KG1 (cell line): ENCODE results near the gene CD300A.
"Not testable (repeated sequence)": the region's sequence is repeated elsewhere in the genome, so short reads cannot be mapped to it uniquely, and the experiment has no call there.

Experiments used
- DNase-seq: peaks from one replicate; lab custom pipeline; 2025; lab: John Stamatoyannopoulos, UW

Gene CD300A

DNA sequence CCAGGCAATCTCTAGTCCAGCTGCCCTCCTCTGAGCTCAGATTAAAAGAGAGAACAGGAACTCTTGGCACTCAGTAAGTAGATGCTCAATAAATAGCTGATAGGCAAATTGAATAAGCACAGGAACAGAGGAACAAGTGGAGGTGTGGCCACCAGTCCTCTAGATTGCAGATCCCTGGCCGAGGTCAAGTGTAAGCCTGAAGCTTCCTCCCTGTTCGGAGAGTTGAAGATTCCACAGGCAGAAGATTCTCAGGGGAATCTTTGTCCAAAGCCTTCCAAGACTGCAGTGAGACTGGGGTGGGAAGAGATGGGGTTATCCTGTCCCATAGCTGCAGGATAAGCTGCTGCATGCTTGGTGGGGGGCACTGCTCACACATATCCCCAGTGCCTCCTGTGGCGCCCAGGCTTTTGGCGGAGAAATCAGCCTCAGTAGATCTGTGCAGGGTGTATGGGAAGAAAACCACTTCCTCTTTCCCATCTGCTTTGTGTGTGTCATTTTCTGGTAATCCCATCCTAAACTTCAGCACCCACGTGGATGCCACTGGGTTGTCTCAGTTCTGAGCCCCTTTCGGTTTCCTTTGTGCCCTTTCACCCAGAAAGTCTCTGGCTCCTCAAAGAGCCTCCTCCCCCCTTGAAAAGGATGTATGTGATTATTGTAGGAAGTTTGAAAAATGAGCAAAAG lies 12.1 kb downstream of the CD300A start:
- no peak for DNase-seq

DNA sequence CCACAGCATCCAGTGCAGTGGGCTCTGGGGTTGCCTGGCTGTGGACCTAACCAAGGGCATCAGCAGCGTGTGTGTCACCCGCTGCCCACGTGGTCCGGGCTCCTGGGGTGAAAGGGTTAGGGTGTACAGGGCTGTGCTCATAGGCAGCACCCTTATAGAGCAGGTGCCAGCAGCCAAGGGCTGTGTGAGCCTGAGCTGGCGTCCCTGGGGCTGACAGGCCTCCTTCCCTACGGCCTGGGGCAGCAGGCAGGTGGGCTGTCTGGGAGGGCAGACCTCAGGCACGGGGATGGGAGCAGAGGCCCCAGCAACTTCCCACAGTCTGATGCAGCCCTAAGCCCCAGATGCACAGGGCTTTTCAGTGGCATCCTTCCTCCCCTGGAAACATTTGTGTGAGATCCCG lies 13.9 kb downstream of the CD300A start:
- DNase-seq, result no peak

DNA sequence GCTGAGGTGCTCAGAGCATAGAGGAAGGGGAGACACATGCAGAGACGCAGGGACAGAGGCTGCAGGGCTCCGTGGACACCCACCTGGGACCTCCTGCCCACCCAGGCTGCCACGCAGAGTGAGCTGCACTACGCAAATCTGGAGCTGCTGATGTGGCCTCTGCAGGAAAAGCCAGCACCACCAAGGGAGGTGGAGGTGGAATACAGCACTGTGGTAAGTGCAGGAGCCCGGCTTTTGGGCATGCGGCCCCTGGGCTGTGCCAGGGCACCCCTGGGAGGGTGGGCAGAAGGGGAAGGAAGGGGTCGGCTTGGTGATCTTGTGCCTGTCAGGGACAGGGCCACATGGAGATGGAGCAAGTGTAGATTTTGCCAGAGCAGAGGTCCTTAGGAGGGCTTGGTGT lies 15.2 kb downstream of the CD300A start:
- no peak for DNase-seq

DNA sequence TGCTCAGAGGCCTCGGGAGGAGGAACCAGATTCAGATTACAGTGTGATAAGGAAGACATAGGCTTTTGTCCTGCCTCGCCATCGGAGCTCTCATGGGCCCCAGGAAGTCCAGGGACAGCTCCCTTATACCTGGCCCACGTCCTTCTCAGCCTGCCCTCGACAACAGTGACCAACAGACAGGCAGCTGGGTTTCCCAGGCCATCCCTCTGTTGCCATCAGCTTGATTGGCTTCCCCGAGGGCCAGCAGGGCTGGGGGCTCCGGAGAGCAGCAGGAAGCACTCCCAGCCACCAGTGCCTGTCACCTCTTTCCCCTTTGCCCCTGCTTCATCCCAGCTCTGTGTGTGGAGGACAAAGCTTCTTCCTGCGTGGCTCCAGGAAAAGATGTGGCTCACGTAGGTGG lies 17.6 kb downstream of the CD300A start:
- DNase-seq, result no peak

DNA sequence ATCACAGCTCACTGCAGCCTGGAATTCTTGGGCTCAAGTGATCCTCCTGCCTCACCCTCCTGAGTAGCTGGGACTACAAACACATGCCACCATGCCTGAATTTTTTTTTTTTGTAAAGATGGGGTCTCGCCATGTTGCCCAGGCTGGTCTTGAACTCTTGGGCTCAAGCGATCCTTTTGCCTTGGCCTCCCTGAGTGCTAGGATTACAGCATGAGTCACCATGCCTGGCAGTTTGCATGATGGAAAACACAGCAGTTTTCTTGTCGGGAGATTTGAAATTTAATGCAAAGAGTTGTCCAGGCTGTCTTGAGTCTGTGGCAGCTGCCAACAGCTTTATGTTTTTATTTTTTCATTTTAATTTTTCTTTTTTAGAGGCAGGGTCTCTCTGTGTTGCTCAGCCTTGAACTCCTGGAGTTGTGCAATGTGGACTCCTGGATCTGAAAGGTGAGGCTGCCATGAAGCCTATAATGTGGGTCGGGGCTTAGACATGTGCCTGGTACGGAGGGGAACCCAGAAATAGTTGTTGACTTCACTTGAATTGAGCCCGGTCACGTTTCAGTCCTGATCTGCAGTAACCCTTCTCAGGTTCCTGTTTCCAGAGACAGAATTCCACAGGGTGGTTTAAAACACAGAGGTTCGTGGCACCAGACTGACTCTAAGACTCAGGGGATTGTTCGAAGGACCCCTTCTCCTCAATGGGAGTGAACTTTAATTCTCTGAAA lies 18.7 kb downstream of the CD300A start:
- no peak for DNase-seq

DNA sequence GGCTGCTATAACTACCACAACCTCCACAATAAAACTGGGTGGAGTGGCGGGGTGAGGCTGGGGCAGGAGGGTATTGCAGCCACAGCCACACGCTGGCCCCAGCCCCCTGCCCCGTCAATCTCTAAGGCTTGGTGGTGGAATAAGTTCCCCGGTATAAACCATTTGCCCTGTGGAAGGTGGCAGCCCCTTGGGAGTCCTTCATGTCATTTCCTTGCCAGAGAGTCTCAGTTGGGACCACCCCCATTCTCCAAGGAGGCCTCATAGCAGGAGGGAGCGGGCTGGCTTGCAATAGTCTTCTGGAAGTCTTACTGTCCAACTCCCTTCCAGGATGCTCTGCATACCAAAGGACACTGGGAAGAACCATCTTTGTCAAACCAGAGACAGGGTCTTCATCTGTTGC lies 19.4 kb downstream of the CD300A start:
- DNase-seq, result no peak

DNA sequence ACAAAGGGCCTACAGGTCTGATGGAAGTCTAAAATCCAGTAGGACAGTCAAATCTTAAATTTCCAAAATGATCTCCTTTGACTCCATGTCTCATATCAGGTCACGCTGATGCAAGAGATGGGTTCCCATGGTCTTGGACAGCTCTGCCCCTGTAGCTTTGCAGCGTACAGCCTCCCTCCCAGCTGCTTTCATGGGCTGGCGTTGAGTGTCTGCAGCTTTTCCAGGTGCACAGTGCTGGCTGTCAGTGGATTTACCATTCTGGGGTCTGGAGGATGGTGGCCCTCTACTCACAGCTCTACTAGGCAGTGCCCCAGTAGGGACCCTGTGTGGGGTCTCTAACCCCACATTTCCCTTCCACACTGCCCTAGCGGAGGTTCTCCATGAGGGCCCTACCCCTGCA lies 21.8 kb downstream of the CD300A start:
- not testable (repeated sequence) for DNase-seq

DNA sequence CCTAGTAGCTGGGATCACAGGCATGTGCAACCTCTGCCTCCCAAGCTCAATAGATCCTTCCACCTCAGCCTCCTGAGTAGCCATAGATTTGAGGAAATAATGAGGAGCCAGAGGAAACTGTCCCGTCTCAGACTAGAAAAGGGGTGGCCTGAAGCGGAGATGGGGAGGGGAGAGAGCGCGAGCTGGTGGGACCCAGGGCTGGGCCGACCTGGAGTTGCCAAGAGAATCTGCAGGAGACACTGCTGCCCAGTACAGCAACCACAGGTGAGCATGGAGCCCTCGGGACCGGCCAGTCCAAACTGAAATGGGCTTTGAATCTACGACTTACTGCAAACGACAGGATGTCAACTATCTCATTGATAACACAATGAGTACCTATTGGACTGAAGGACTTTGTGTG lies 24.3 kb downstream of the CD300A start:
- no peak for DNase-seq

DNA sequence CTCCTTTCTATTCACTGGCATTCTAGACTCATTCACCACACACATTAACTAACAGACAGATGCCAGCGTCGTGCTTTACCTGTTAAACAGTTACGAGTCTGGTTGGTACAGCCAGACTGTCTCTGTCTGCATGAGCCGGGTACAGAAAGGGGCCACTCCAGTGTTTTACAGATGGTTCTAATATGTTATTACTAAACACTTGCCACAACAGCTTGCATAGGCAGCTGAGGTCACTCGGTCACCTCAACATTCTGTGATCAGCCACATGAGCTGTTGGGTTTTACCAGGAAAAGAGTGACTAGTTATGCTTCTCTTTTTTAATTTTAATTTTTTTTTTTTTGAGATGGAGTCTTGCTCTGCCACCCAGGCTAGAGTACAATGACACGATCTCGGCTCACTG lies 25.2 kb downstream of the CD300A start:
- no peak for DNase-seq

DNA sequence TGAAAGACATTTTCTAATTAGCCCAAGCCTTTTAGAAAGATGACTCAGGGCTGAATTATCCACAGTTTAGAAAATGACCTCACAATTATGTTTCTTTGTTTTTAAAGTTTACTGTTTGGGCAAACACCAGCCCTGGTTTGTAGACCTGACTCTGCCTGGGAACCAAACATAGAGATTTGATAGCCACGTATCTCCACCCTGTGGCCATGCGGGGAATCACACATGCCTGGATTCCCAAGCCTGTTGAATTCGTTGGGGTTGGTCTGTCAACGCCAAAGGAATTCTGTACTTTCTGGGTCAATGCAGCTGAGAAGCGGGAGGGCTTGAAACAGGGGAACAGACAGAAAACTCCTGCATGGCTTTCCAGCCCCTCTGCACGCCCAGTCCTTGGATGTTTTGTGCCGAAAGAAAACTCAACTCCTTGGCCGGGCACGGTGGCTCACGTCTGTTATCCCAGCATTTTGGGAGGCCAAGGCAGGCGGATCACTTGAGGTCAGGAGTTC lies 26.9 kb downstream of the CD300A start:
- peak; percentile 55 for DNase-seq

DNA sequence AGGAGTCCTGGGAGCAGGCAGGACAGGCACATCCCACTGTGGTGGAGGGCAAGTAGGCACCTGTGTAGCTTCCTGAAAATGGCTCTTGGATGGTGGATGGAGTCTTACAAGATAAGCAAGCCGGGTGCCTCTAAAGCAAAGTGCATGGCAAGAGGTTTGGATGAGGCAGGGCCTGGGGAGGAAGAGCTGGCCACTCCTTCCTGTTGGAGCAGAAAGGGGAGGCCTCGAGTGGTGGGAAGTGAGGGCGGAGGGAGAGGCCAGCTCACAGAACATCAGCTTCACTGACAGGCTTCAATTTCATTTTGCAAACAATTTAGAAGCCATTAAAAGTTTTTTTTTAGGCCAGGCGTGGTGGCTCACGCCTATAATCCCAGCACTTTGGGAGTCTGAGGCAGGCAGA lies 31.0 kb downstream of the CD300A start:
- no peak for DNase-seq

DNA sequence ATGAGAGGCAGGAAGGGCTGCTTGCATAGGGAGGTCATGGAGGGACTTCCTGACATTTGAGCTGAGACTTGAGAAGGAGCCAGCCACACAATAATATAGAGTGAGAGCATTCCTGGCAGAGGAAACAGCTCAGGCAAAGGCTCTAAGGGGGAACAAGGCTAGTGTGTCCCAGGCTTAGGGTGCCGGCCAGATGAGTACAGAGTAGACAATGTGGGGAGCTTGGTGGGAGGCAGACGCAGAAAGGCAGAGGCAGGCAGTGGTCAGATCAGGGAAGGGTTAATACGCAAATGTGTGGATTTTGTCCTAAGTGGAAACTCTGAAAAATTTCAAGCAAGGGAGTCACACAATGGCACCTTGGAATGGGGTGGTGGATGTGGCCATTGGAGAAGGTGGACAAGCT lies 33.6 kb downstream of the CD300A start:
- no peak for DNase-seq

DNA sequence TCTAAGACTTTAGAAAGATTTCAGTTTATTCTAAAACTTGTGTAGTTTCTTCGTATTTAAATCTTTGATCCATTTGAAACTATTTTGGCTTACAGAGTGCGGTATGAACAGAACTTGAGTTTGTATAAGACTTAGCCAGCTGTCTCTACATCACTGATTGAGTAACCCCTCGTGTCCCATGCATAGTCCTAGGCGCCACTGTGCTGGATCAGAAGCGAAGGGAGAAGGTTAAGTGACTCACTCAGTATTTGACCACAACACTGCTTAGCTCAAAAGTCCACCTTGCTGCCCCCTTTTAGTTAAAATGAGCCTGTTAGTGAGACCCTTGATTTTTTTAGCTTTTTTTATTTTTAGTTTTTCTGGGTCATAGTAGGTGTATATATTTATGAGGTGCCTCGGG lies 36.4 kb downstream of the CD300A start:
- no peak for DNase-seq

DNA sequence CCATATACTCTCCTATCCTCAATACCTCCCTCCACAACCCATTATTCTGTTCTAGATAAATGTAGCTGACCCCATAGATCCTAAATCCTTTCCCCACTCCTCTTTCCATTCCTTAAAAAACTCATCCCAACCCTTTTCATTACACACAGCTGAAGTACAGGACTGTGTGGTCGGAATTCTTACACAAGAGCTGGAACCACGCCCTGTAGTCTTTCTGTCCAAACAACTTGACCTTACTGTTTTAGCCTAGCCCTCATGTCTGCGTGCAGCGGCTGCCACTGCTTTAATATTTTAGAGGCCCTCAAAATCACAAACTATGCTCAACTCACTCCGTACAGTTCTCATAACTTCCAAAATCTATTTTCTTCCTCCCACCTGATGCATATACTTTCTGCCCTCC lies 37.5 kb downstream of the CD300A start:
- not testable (repeated sequence) for DNase-seq

DNA sequence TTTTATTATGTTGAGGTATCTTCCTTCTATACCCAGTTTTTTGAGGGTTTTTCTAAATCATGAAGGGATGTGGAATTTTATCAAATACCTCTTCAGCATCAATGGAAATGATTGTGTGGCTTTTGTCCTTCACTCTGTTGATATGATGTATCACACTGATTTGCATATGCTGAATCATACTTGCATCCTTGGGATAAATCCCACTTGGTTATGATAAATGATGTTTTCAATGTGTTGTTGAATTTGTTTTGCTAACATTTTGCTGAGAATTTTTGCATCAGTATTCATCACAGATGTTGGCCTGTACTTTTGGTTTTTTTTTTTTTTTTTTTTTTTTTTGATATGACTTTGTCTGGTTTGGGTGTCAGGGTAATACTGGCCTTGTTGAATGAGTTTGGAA lies 41.7 kb downstream of the CD300A start:
- no peak for DNase-seq

DNA sequence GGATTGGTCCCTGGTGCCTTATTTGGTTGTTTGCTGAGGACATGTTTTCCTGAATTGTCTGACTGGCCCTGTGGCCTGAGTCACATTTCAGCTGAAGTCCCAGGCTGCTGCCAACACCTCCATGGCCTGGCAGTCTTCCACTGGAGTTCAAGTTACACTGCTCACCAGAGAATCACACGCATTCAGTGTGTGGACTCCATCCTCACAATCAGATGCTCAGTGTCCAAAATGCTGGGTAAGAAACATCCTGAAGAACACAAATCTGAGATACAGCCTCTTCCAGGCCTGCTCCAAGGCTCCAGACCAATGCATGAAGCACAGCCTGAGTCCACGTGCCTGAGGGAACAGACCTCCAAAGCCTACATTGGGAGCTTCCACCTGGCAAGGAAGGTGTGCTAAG lies 45.6 kb downstream of the CD300A start:
- no peak for DNase-seq

DNA sequence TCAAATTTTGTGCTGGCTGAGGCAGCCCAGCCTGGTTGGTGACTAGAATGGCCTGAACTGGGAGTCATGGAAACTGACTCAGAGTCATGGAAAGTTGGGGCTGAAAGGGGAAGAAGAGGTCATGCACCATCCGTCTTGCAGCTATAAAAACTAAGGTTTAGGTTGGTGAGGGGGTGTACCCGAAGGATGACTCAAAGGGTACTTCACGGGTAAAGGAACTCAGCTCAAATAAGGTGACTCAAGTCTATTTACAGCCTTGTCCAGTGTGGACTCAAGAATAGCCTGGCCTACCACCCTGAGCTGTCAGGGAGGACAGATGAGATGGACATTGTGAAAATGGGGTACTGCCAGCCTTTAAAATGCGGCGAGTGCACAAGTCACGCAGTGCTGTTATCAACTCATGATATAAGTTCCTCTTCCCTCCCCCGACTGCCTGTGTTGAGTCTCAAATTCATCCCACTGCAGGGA lies 46.2 kb downstream of the CD300A start:
- peak; percentile 86 for DNase-seq

DNA sequence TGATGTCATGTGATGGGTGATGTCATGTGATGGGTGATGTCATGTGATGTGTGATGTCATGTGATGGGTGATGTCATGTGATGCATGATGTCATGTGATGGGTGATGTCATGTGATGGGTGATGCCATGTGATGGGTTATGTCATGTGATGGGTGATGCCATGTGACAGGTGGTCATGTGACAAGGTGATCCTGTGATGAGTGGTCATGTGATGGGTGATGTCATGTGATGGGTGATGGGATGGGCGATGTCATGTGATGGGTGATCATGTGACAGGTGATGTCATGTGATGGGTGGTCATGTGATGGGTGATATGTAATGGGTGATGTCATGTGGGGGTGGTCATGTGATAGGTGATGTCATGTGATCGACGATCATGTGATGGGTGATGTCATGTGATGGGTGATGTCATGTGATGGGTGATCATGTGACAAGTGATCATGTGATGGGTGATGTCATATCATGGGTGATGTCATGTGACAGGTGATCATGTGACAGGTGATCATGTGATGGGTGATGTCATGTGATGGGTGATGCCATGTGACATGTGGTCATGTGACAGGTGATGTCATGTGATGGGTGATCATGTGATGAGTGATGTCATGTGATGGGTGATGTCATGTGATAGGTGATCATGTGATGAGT lies 47.7 kb downstream of the CD300A start:
- DNase-seq, result no peak

DNA sequence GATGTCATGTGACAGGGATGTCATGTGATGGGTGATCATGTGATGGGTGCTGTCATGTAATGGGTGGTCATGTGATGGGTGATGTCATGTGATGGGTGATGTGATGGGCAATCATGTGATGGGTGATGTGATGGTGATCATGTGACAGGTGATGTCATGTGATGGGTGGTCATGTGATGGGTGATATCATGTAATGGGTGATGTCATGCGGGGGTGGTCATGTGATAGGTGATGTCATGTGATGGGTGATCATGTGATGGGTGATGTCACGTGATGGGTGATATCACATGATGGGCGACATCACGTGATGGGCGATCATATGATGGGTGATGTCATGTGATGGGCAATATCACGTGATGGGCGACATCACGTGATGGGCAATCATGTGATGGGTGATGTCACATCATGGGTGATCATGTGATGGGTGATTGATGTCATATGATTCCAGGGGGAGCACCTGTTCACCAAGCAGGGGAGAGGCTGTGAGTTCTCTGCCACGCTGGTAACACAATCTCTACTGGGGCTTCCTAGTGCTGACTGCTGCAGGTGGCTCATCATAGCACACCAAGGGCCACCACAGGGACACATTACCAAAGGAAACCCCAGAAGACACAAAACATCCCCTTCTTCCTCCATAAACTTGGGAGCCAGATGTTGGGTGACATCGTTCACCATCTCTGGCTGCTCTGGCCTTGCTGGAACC lies 48.3 kb downstream of the CD300A start:
- no peak for DNase-seq

DNA sequence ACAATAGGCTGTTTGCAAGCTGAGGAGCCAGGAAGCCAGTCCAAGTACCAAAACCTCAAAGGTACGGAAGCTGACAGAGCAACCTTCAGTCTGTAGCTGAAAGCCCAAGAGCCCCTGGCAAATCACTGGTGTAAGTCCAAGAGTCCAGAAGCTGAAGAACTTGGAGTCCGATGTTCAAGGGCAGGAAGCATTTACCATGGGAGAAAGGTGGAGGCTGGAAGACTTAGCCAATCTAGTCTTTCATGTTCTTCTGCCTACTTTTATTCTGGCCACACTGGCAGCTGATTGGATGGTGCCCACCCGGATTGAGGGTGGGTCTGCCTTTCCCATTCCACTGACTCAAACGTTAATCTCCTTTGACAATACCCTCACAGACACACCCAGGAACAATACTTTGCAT lies 49.5 kb downstream of the CD300A start:
- DNase-seq, result no peak

DNA sequence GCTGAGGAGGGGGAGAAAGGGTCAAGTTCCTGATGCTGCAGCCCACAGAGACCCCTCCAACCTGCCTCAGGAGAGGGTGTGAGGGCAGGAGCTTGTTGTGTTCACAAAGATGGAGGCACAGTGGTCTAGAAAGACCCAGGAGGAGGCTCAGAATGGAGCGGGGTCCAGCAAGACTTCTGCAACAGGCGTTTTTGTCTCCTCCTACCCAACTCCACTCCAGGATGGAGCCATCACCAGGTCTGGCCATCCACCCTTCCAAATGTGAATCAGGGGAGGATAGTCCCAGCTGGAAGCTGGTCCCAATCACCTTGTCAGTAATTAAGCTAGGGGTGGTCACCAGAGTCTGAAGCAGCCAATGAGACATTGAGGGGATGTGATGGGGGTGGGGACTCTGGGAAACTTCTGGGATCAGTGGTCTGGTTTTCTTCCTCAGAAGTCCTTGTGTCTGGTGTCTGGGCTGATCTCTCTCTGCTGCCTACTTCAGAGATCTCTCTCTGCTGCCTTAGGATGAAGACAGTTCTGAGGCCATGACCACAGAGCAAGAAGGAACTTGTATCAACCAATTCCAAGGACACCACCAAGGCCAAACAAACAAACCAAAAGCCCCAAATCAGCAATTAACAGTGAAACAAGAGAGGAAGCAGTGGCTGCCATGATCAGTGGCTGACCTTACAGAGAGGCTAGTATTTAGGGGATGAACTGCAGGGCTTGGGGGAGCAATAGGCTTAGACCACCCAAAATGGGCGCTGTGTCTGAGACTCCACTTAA lies 50.3 kb downstream of the CD300A start:
- no peak for DNase-seq
